ENCODE data around the gene PPP2R5C. TPM values are rescaled to one million over a fixed set of nuclear protein-coding genes. Genes with fewer than 3 reads are reported as not detected.
A peak's percentile ranks its signal among the peaks of the same experiment; 100 is the strongest.

PPP2R5C gene
- total and polyA plus RNA-seq, 9 of the 15 experiments (the other 6 are each of a cell fraction or from before 2014, with no cell fraction given), result 284 to 617 (median 395) TPM

GRCh38 chr14:101808020-101808641, 46.6 kb downstream of the PPP2R5C start (continued):
- peak; percentile 53; the same call in 1 of the 2 replicates for TF ChIP-seq ZNF592 (IDR thresholded peaks at IDR 0.05)

GRCh38 chr14:101808894-101809670, 47.6 kb downstream of the PPP2R5C start:
- H3K27ac ChIP-seq (ENCODE audit: extremely low read depth, low read depth, low read length), result peak overlapping the region; percentile 99
- peak overlapping the region; percentile 84 to 99; a peak in 3 of 4 replicates for H3K9ac ChIP-seq (ENCODE audit: insufficient read depth in 1 of 2, low read depth in 2 of 2, low read length in 2 of 2)
- ChIA-PET CTCF (ENCODE audit: low intra/inter-chr PET ratio) (no interaction called here), POLR2A (interaction anchor here (0.6 to 1.6 kb wide), 10 partner anchors 10 to 164 kb away, joined by 3 to 7 read pairs (median 3); no protein-coding TSS in a partner anchor)
- ATAC-seq (no peak), DNase-seq (ENCODE audit: extremely low read depth in 1 of 4, low spot score in 3 of 4) (no peak), FAIRE-seq (no peak)
- H3K9me3 ChIP-seq (replicated peaks; ENCODE audit: control insufficient read depth, insufficient read depth, low read depth, low read length), result no peaks in the 10 kb centered on the region
- intact Hi-C loops (cut with micrococcal nuclease) (loop anchor here (2.0 to 5.0 kb wide), 2 partner anchors 37 to 92 kb away; no protein-coding TSS in a partner anchor), in situ Hi-C loops (cut with MboI) (no loop called here)
- BruUV-seq (replicated peaks), result no TSS peak
- peak overlapping the region; percentile 52 for H3K4me3 ChIP-seq
- H3K4me2 ChIP-seq (ENCODE audit: insufficient read depth, low read length), result peak overlapping the region; percentile 90
- H4K20me1 ChIP-seq (replicated peaks; ENCODE audit: control insufficient read depth, insufficient read depth, low read length), result peaks cover 8% of the 10 kb centered on the region
- peaks cover 11% of the 10 kb centered on the region for H3K9me1 ChIP-seq (ENCODE audit: control insufficient read depth, insufficient read depth, low read length)
- H3K27me3 ChIP-seq (ENCODE audit: control insufficient read depth in 2 of 2, insufficient read depth in 2 of 2, low read length in 2 of 2), result no peaks in the 10 kb centered on the region
- peak overlapping the region; percentile 86; the same call in 1 of the 2 replicates for H2AFZ ChIP-seq (ENCODE audit: low read depth, low read length)
- peaks cover 38% of the 10 kb centered on the region for H3K36me3 ChIP-seq (ENCODE audit: control insufficient read depth, insufficient read depth, low read length)
- WGBS (ENCODE audit: insufficient coverage, low coverage, missing lambda C conversion rate), result 10% methylated on average over 6 of the region's 6 CpGs
- peaks cover 74% of the 10 kb centered on the region for H3K79me2 ChIP-seq (ENCODE audit: control insufficient read depth, insufficient read depth, low read length)
- peaks cover 11 to 36% of the 10 kb centered on the region in 2 experiments; a peak in 4 of 5 replicates for H3K4me1 ChIP-seq (replicated peaks in 1 of 2; ENCODE audit: control insufficient read depth in 2 of 2, insufficient read depth in 2 of 2, low read length in 2 of 2)
- TF ChIP-seq MAFG (tag; conservative IDR thresholded peaks at IDR 0.05) (peak; percentile 27; the same call in 1 of the 2 replicates), CEBPB (tag; IDR thresholded peaks at IDR 0.05) (peak; percentile 32; the same call in 1 of the 2 replicates), CBX8 (IDR thresholded peaks at IDR 0.05; ENCODE audit: borderline replicate concordance, extremely low read depth, low read depth, low read length, poor library complexity, severe bottlenecking) (no peak), STAT5B (CRISPR knock-in tag; IDR thresholded peaks at IDR 0.05) (no peak), MEF2A (IDR thresholded peaks at IDR 0.05; ENCODE audit: control insufficient read depth, low read depth, low read length) (no peak), ZNF512 (tag; IDR thresholded peaks at IDR 0.05) (peak; percentile 36; the same call in 1 of the 2 replicates), ZNF395 (CRISPR knock-in tag; IDR thresholded peaks at IDR 0.05) (0 out of 2 replicates have a peak, but pooled peaks have one; percentile 22), HMGN3 (IDR thresholded peaks at IDR 0.05; ENCODE audit: borderline replicate concordance, extremely low read depth, insufficient read length, low read depth, low read length) (no peak), RFX1 (IDR thresholded peaks at IDR 0.05) (no peak)
